NAMALWA (cell line): Measurements from ENCODE around the gene INPP4A.

Experiments
- DNase-seq: peaks from one replicate; pipeline ENCODE4 v3.0.0-alpha.2; 2015; ENCODE audit warnings: low spot score

The INPP4A gene

DNA sequence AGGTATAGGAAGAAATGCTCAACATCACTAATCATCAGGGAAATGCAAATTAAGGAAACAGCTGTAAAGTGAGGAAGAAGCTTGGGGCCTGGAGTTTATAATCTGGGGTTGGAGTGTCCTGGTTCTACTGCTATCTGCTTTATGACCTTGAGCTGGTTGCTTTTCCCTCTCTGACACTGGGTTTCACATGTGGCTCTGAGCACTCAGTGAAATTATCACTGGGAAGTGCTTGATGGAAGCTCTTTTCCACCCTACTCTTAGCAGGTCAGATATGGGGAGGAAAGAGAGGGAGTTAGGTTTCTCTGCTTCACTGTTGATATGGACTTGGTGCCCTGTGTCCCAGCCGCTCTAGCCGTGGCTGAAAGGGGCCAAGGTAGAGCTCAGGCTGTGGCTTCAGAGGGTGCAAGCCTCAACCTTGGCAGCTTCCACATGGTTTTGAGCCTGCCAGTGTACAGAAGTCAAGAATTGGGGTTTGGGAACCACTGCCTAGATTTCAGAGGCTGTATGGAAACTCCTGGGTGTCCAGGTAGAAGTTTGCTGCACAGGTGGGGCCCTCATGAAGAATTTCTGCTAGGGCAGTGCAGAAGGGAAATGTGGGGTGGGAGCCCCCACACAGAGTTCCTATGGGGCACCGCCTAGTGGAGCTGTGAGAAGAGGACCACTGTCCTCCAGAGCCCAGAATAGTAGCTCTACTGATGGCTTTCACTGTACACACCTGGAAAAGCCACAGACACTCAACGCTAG, 52.3 kb downstream of the INPP4A start:
- no peak for DNase-seq

DNA sequence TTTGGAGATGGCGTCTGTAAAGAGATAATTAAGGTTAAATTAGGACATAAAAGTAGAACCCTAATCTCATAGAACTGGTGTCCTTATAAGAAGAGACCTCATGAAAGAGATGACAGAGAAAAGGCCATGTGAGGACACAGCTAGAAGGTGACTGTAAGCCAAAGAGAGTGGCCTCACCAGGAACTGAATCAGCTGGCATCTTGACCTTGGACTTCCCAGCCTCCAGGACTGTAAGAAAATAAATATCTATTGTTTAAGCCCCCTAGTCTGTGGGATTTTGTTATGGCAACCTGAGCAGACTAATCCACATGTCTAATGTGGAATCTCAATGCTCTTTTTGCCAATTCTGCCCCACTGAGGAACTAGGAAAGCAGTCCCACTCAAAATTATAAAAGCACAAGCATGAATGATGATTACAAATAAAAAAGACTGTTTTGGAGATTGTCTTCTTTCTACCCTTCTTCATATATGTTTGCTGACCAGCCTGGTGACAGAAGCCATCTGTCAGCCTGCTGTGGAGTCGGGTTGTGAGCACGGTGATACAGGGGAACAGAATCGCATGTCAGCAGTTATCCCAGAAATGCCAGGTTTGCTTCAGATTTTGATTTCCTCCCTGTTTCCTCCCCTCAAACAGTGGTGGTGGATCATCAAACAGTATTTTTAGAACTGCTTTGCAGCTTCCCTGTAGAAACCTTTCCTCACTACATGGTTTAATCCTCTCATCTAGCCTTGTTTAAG, 54.2 kb downstream of the INPP4A start:
- no peak for DNase-seq

DNA sequence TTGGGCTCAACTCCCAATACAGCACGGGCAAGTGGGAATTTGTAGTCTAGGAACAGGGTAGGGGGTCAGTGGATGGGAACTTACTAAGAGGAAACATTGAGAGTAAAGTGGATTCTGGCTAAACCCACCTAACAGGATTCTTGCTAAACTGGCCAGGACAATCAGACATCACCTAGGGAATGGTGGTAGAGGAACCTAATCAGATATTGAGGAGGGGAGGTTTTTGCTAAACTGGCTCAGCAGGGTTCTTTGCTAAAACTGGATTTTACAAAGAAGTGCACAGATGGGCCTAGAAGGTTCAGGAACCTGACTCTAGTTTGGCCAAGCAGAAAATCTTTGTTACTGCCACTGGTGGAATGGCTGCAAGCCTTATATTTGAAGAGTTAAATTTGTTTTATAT, 55.9 kb downstream of the INPP4A start:
- no peak for DNase-seq

- DNase-seq, result no peak
Observed at GRCh38 chr2:98501223-98501622, 56.6 kb downstream of the INPP4A start.

- no peak for DNase-seq
Observed at GRCh38 chr2:98501876-98502275, 57.2 kb downstream of the INPP4A start.

DNA sequence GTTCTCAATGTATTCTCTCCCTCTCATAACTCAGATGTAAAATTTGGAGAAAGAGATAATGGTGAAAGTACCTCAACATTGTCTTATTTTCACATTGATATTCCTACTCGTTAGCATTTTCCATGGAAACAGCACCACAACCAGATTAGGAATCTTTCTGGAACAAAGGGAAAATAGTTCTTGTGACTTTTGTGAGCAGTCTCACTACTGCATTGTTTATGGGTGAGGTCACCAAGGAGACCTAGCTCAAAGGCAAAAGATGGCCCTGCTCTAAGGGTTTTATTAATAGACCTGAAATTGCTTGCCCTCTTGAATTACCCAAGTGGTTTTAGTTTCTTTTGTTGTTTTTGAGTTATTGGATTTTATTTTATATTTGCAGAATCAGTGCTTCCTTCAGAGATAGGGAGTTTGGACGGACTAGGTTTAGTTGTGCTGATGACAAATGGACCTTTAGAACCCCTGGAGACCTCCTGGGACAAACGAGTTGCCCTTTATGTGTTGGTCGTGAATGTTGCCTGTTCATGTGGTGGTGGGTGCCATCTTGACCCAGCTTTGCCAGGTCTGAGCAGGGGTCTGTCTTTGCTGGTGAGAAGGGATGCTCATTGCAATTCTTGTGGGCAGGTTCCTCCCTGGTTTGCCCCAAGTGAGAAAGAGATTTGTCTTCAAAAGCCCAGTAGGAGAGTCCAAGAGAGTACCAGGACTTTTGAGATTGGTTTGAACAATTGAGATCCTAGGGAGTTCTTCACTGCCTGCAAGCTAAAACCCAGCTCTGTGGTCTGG, 58.1 kb downstream of the INPP4A start:
- DNase-seq, result no peak

DNA sequence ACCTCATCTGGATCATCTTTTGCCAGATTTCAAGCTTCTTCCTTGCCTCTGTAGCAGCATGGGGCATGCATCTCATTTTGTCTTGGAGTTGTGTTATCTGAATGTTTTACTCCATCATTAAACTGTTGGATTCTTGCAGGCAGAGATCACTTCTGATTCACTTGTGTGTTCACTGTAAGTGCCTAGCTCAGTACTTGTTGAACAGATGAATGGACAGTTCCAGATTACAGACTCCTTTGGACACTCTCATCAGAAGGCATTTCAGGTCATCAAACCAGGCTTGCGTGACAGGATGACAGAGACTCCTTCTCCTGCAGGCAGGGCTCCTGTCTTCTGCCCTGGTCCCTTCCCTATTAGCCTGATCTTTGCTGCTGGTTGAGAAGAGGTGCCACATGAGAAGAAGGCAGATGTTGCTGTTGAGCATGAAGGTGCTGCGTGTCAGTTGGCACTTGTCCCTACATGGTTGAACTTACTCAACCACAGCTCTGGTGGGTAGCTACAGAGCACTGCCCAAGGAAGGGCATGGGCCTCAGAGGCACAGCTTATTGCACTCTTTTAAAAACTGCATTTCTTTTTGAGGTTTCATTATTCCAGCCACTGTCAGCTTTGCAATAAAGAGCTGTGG, 58.9 kb downstream of the INPP4A start:
- no peak for DNase-seq

DNA sequence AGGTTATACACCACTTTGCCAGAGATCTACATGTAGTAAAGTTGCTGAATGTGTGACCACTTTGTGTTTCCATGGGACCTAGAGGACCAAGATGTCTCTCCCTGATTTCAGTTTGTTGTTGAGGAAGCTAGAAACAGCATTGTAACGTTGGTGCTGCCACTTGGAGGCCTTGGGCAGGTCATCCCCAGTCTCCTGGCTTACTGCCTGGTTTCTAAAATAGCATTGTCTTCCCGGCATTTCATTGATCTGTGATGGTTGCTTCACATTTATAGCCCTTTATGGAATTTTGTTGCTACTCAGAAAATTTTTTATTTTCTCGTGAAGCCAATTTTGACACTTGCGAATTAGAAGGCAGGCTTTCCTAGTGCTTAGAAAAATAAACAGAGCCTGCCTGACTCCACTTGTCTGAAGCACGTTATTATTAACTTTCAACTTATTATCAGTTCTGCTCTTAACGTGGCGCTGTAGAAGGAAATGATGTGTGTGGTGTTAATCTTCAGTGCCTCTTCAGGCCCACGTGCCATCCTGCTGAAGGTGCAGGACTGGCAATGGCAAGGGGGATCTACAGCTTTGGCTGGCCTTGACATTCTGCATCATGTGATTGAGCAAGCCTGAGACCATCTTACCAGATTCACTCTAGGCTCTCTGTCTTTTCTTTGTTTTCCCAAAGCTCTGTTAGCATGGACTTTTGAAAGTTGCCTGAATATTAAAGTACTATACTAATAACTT, 59.9 kb downstream of the INPP4A start:
- DNase-seq, result no peak

DNA sequence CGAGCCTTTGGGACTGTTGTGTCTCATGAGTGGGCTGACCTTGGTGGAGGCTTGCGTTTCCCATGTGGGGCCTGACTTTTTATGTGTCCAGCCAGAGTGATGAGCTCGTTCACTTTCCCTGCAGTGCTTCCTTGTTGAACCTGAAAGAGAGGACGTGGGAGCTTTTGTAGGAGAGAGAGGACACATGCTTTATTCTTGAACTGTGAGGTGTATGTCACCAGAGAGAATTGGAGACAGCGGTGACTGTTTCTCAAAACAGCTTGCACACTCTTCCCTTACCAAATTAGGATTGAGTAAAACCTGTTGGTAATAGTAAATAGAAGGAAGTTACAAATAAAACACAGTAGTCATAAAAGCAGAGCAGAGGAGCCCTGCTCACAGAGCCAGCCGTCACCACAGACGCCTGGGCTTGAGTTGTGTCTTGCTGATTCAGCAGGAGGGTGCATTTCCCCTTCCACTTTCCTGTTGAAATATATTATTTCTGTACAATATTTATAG, 60.7 kb downstream of the INPP4A start:
- DNase-seq, result no peak

GRCh38 chr2:98505971-98506664, 61.5 kb downstream of the INPP4A start:
- DNase-seq, result no peak

DNA sequence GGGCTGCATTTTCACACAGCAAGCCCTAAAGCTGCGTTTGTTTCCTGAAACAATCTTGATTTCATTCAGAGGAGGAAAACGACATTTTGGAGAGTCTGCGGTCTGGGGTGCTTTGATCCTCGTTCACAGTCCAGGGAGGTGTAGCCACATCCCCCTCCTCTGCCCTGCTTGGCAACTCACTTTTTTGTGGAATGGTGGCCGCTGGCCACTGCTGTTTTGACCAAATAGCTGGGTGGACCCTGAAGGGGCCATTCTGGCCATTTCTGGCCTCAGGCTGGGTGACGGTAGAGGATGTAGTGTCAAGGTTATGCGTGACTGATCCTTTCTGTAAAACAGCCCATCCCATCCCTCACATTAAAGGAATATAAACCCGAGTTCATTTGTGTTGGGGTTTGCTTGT, 62.2 kb downstream of the INPP4A start:
- DNase-seq, result no peak

- no peak for DNase-seq
Observed at GRCh38 chr2:98507461-98507860, 62.8 kb downstream of the INPP4A start.

DNA sequence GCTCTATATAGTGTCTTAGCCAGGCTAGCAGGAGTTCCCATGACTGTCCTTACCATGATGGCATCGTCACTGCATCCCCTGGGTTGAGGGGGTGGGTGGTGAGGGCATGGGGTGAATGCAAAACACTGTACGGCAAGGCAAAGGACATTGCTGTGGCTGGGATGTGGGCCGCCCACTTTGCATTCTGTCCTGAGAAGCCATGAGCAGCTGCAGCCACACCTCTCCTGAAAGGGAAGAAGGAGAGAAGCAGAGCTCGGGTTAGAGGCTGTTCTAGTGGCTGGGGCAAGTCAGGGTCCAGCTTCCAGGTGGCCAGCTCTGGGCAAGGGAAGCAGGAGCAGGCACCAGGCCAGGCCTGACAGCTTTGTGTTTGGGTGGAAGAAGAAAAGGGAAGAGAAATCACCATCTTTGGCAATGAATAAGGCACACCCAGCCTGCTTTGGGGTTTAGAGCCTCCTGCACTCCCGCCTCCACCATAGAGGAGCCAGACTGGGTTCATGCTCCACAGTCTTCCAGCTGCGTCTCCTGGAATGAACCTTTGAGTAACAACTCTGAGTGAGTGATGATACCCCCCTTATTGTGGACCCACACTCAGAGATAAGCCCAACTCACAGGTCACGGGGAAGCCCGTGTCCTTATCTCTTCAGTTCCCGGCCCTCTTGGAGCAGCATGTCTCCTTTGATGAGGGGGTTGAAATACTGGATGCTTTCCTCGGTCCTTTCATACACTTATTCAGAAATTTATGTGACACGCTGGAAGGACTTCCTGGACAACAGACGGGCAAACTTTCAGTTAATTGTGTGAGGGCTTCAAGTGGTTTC, 63.4 kb downstream of the INPP4A start:
- no peak for DNase-seq

DNA sequence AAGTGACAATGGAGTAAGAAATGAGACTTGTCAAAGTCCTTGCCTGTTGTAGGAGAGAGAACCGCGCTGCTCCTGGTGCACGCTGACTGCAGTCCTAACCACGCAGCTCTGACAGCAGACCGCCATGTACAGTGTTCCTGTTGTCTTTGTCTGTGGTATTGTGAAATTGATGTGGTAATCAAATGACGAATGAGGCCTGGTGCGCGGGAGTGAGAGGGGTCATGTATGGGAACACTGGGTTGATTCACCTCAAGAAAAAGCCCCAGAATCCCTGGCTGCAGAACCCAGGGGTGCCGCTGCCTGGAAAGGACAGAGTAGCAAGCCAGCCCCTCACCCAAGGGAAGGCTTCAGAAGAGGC, 64.0 kb downstream of the INPP4A start:
- no peak for DNase-seq

GRCh38 chr2:98509542-98510321, 65.1 kb downstream of the INPP4A start:
- no peak for DNase-seq

- no peak for DNase-seq
Observed at GRCh38 chr2:98510322-98510662, 65.6 kb downstream of the INPP4A start.

- DNase-seq, result no peak
Observed at GRCh38 chr2:98511981-98512380, 67.3 kb downstream of the INPP4A start.

DNA sequence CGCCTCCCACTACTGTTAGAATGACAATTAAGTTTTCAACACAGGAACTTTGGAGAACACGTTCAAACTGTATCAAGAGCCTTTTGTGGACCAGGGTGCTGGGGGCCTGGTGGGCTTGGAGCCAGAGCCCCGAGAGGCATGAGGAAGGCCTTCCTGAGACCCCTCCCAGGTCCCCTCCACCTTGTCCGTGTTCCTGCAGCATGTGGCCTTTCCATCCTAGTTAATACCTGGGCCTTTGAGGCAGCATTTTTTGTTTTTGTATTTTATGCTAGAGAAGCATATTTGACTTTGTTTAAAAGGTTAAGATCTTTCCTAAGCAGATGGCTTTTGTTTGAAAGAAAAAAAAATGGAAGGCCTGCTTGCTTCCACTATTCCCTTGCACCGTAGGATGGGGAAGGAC, 68.0 kb downstream of the INPP4A start:
- DNase-seq, result no peak

- DNase-seq, result no peak
Observed at GRCh38 chr2:98514096-98514639, 69.5 kb downstream of the INPP4A start.
